Left ventricle myocardium inferior (tissue), 1 donor: ENCODE data around the gene ELP5. TPM values are rescaled to one million over a fixed set of nuclear protein-coding genes. Genes with fewer than 3 reads are reported as not detected.
"Not testable (repeated sequence)": the region's sequence is repeated elsewhere in the genome, so short reads cannot be mapped to it uniquely, and the experiment has no call there.

ENCODE experiments used
- DNase-seq: peaks from one replicate; pipeline ENCODE4 v3.0.0-alpha.2; 2020
- H3K27ac ChIP-seq: fragments of 200-600 bp; replicated peaks from 2 replicates; pipeline ENCODE4 v1.8.0; 2021
- H3K27me3 ChIP-seq: fragments of 200-600 bp; 2 replicates; pipeline ENCODE4 v1.8.0; 2021; ENCODE audit warnings: low read depth
- H3K36me3 ChIP-seq: fragments of 200-600 bp; 2 replicates; pipeline ENCODE4 v1.8.0; 2021
- H3K4me1 ChIP-seq: fragments of 200-600 bp; 2 replicates; pipeline ENCODE4 v1.8.0; 2021
- H3K4me3 ChIP-seq: fragments of 200-600 bp; 2 replicates; pipeline ENCODE4 v1.8.0; 2021; ENCODE audit warnings: mild to moderate bottlenecking, moderate library complexity
- H3K9me3 ChIP-seq: fragments of 200-600 bp; replicated peaks from 2 replicates; pipeline ENCODE4 v1.8.0; 2021
- CTCF ChIP-seq: fragments of 200-600 bp; IDR thresholded peaks from 2 replicates; pipeline ENCODE4 v1.8.0; 2021; ENCODE audit warnings: antibody characterized with exemption, mild to moderate bottlenecking, borderline replicate concordance
- intact Hi-C: fragments of 100-400 bp; cut with micrococcal nuclease; formaldehyde crosslinking; loops from one replicate; pipeline ENCODE4 v1.11.0; 2022
- total RNA-seq: library from RNA; stranded (reverse); fragmentation: NEBNext Ultra II Directional; extraction: Animal tissue kit (Norgen Biotek cat#: 25700); gene quantifications from one replicate; pipeline ENCODE4 v1.2.1, GENCODE V29; 2021
- donor health status: DM: no; HTN: yes; CAD: no; lungs with severe emphysema.

Gene ELP5
- total RNA-seq, 1 donor from 2014 or later: 62.5 TPM

- TF ChIP-seq CTCF: no peak
- peaks cover 47% of the 10 kb centered on the region for H3K36me3 ChIP-seq
- H3K4me1 ChIP-seq: peaks cover 57% of the 10 kb centered on the region
- H3K27me3 ChIP-seq: no peaks in the 10 kb centered on the region
- peak overlapping the region; percentile 97 for H3K4me3 ChIP-seq
- peak overlapping the region; percentile 99 for H3K27ac ChIP-seq
- no peaks in the 10 kb centered on the region for H3K9me3 ChIP-seq
- intact Hi-C loops: no loop called here
- no peak for DNase-seq
Observed at GRCh38 chr17:7241090-7241733, 10.8 kb upstream of the ELP5 start.

DNA sequence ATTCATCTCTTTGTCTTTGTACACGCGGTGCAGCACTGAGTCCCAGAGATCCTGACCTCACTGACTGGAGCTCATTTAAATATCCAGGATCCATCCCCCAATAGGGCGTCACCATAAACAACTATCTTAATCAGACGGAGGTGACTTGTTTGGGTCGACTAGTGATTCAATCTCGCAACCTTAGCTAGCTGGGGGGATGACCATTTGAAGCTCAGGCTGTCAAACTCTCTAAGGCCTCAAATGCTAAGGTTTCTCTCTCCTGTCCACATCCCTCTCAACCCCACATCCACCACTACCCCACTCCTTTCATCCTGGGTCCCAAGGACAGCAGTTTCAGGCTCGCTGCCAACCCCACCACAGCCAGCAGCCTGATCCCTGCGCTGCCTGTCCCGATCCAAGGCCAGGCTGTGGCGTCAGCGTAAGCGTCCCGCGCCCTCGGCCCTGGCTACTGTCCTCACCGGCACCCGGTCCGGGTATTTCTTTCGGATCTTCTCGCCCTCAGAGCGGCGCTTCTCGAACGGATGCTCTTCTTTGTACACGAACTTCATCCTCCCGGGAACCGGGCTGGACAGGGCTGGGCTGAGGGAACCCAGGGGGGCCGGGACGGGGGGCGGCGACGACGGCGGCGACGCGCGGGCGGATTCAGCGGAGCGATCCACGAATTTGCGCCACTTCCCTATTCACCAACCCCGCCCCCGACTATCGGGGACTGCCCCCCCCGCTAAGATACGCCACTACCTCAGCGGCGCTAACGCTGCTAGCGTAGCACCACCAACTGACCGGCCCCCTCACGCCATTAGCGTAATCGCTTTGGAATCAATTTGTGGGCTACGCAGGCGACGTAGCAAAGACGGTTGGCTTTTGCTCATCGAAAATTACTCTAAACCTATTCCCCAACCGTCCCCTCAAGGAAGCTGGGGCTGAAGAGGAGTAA lies 10.0 kb upstream of the ELP5 start, which contains the start of gene GABARAP:
TSS of gene GABARAP (minus strand) at position 667 of the 934 bp plus-strand sequence. CDS start at position 548, 119 bp downstream.
- Histone ChIP-seq H3K4me3 (peak within 1 kb of the TSS; percentile 97), H3K27ac (peak within 1 kb of the TSS; percentile 99), H3K9me3 (no peaks in the 10 kb centered on the region), H3K27me3 (no peaks in the 10 kb centered on the region), H3K36me3 (peaks cover 47% of the 10 kb centered on the region), H3K4me1 (peaks cover 52% of the 10 kb centered on the region)
- no peak for TF ChIP-seq CTCF
- intact Hi-C loops: no loop called here
- peak; percentile 95 for DNase-seq

DNA sequence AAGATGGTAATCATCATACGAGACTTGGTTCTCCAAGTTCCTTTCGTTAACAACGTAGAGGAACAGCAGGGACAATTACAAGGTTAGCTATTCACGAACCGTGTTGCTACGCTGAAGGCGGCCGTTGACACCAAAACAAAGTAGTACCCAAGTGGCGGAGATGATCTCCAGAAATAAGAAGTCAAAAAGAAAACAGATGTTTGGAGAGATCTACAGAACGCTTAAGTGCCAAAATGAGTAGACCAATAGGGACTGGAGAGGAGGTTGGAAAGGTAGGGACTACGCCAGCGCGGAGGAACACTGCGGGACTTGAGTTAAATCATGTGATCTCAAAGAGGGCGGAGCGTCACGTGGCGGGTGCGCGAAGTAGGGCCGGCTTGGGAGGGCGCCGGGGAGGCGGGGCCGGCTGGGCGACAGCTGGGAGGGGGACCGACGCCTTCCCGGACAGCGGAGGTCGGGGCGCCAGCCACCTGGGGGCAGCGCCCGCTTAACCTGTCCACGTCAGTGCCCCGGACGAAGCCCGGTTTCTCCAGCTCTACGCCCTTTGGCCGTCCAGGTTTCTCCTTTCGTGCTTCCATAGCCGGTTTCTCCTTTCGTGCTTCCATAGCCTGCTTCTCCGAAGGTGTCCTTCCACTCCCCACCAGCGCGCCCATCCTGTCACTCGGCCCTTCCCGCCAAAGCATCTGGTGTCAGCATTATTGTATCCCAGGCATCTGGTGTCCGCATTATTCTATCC lies 9.1 kb upstream of the ELP5 start:
- Histone ChIP-seq H3K9me3 (no peaks in the 10 kb centered on the region), H3K36me3 (peaks cover 48% of the 10 kb centered on the region), H3K4me1 (peaks cover 45% of the 10 kb centered on the region), H3K27me3 (no peaks in the 10 kb centered on the region), H3K4me3 (peak overlapping the region; percentile 97), H3K27ac (peak overlapping the region; percentile 99)
- intact Hi-C loops: no loop called here
- no peak for TF ChIP-seq CTCF
- peak; percentile 97 for DNase-seq

DNA sequence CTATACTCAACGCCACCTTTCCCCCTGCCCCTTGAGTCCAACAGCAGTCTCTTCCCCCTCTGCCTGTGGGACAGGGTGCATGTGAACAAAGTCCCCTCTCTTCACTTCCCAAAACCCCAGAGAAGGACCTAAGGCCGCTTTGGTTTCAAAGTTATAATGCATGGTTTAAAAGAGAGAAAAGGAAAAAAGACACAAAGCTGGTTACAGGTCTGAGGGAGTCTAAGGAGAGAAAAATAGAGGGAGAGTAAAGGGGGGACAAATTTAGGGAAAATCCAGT lies 8.6 kb upstream of the ELP5 start:
- no peak for DNase-seq
- TF ChIP-seq CTCF: no peak
- intact Hi-C loops: no loop called here
- H3K27ac ChIP-seq: peak overlapping the region; percentile 99
- no peaks in the 10 kb centered on the region for H3K27me3 ChIP-seq
- H3K4me3 ChIP-seq: peak overlapping the region; percentile 97
- H3K9me3 ChIP-seq: no peaks in the 10 kb centered on the region
- peaks cover 48% of the 10 kb centered on the region for H3K36me3 ChIP-seq
- H3K4me1 ChIP-seq: peaks cover 49% of the 10 kb centered on the region

- peak overlapping the region; percentile 97 for H3K4me3 ChIP-seq
- H3K27me3 ChIP-seq, H3K9me3 ChIP-seq, intact Hi-C loops, DNase-seq: not testable (repeated sequence)
- H3K27ac ChIP-seq: peak overlapping the region; percentile 99
- H3K4me1 ChIP-seq: peaks cover 50% of the 10 kb centered on the region
- peaks cover 48% of the 10 kb centered on the region for H3K36me3 ChIP-seq
Observed at GRCh38 chr17:7243838-7244237, 8.2 kb upstream of the ELP5 start.
